Tibial nerve (tissue), 3 donors: ENCODE data around the gene CASS4.
"Not testable (repeated sequence)": the region's sequence is repeated elsewhere in the genome, so short reads cannot be mapped to it uniquely, and the experiment has no call there.

Source experiments
- POLR2A ChIP-seq, 2 donors: fragments of 450-650 bp; IDR thresholded peaks; one replicate each; pipeline ENCODE4 v1.6.1; 2017; ENCODE audit warnings: antibody characterized with exemption in 2 of 2, mild to moderate bottlenecking in 2 of 2, moderate library complexity in 2 of 2
- TF ChIP-seq, protein P1 (sequence below), 5 experiments: fragments of 200-600 bp in 3 of 5; fragments of 450-650 bp in 2 of 5; sonication (generic) in 3 of 5; IDR thresholded peaks; one replicate each; pipeline ENCODE4 v1.5.1; 2016 to 2019; ENCODE audit warnings: antibody characterized with exemption in 5 of 5, mild to moderate bottlenecking in 3 of 5, moderate library complexity in 2 of 5

- TF ChIP-seq, protein P1, sequence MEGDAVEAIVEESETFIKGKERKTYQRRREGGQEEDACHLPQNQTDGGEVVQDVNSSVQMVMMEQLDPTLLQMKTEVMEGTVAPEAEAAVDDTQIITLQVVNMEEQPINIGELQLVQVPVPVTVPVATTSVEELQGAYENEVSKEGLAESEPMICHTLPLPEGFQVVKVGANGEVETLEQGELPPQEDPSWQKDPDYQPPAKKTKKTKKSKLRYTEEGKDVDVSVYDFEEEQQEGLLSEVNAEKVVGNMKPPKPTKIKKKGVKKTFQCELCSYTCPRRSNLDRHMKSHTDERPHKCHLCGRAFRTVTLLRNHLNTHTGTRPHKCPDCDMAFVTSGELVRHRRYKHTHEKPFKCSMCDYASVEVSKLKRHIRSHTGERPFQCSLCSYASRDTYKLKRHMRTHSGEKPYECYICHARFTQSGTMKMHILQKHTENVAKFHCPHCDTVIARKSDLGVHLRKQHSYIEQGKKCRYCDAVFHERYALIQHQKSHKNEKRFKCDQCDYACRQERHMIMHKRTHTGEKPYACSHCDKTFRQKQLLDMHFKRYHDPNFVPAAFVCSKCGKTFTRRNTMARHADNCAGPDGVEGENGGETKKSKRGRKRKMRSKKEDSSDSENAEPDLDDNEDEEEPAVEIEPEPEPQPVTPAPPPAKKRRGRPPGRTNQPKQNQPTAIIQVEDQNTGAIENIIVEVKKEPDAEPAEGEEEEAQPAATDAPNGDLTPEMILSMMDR (IDR thresholded peaks at IDR 0.05): not testable (repeated sequence)
- TF ChIP-seq POLR2A (IDR thresholded peaks at IDR 0.05): not testable (repeated sequence)
Observed at GRCh38 chr20:56405356-56405755, 6.7 kb upstream of the CASS4 start.
